KMS-11 (cell line): Measurements from ENCODE around the gene SMTN.

ENCODE experiments used
- H2AFZ ChIP-seq: fragments of 200-600 bp; sonication (generic); 2 replicates; pipeline ENCODE4 v1.6.1; 2016; ENCODE audit warnings: antibody characterized with exemption, mixed run types, low read depth
- H3K27ac ChIP-seq: fragments of 200-600 bp; sonication (generic); 2 replicates; pipeline ENCODE4 v1.6.1; 2016; ENCODE audit warnings: mild to moderate bottlenecking, mixed run types
- H3K27me3 ChIP-seq: fragments of 200-600 bp; sonication (generic); 2 replicates; pipeline ENCODE4 v1.6.1; 2017; ENCODE audit warnings: mild to moderate bottlenecking, low read depth, mixed run types, moderate library complexity; ENCODE audit not compliant: insufficient read depth
- H3K36me3 ChIP-seq: fragments of 200-600 bp; sonication (generic); 2 replicates; pipeline ENCODE4 v1.6.1; 2017; ENCODE audit warnings: mild to moderate bottlenecking, mixed run types; ENCODE audit not compliant: insufficient read depth
- H3K4me1 ChIP-seq: fragments of 200-600 bp; sonication (generic); 2 replicates; pipeline ENCODE4 v1.6.1; 2016; ENCODE audit warnings: mild to moderate bottlenecking, low read depth, mixed run types; ENCODE audit not compliant: poor library complexity, severe bottlenecking
- H3K4me2 ChIP-seq: fragments of 200-600 bp; sonication (generic); 2 replicates; pipeline ENCODE4 v1.7.0; 2016; ENCODE audit warnings: mild to moderate bottlenecking, mixed run types
- H3K4me3 ChIP-seq: fragments of 200-600 bp; sonication (generic); IDR thresholded peaks from 2 replicates; pipeline ENCODE4 v1.6.1; 2017; ENCODE audit warnings: low read depth, low read length, mixed read lengths; ENCODE audit not compliant: insufficient read depth
- H3K79me2 ChIP-seq: fragments of 200-600 bp; sonication (generic); 2 replicates; pipeline ENCODE4 v1.6.1; 2016; ENCODE audit warnings: low read depth, mixed run types; ENCODE audit not compliant: insufficient read depth
- H3K9ac ChIP-seq: fragments of 200-600 bp; sonication (generic); 2 replicates; pipeline ENCODE4 v1.6.1; 2016; ENCODE audit warnings: mild to moderate bottlenecking, mixed run types
- H4K20me1 ChIP-seq: fragments of 200-600 bp; sonication (generic); 2 replicates; pipeline ENCODE4 v1.6.1; 2016; ENCODE audit warnings: mild to moderate bottlenecking, mixed run types; ENCODE audit not compliant: insufficient read depth
- TF ChIP-seq, protein P1 (sequence below): fragments of 200-600 bp; sonication (generic); conservative IDR thresholded peaks from 2 replicates; pipeline ENCODE4 v1.6.1; 2017; ENCODE audit warnings: low read depth, mild to moderate bottlenecking, antibody characterized with exemption, low read length, moderate library complexity, mixed read lengths

Gene SMTN

DNA sequence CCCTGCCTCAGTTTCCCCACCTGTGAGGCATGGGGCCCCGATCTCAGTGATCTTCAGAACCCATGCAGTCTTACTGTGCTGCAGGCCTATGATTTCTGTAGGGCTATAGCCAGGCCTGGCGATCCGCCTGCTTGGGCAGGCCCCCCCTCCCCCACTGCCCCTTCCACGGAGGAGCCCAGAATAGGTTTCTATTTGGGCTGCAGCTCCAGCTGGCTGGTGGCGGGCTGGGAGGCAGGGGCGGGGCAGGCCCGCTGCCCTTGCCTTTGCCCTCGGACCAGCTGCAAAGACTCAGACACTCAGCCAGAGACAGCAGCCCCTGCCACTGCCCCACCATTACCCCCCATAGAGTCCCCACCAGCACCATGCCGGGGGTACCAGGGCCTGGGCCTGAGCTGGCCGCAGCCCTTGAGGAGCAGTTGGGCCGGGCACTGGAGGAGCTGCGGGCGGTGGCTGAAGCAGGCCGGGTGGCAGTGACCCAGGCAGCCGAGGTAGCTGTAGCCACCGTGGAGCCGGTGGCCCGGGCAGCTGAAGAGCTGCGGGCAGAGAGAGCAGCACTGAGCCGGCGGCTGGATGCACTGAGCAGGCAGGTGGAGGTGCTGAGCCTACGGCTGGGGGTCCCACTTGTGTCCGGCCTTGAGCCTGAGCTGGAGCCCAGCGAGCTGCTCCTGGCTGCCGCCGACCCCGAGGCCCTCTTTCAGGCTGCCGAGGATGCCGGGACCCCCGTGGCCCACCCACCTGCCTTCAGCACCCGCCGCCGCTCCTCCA is 12.2 kb downstream of the SMTN start:
- Histone ChIP-seq H3K4me3 (no peak overlapping the region), H3K9ac (no peak overlapping the region), H3K36me3 (no peaks in the 10 kb centered on the region), H3K4me1 (no peaks in the 10 kb centered on the region), H3K79me2 (no peaks in the 10 kb centered on the region), H2AFZ (no peak overlapping the region), H3K4me2 (no peak overlapping the region), H3K27ac (no peak overlapping the region), H4K20me1 (no peaks in the 10 kb centered on the region), H3K27me3 (no peaks in the 10 kb centered on the region)
- TF ChIP-seq, protein P1, sequence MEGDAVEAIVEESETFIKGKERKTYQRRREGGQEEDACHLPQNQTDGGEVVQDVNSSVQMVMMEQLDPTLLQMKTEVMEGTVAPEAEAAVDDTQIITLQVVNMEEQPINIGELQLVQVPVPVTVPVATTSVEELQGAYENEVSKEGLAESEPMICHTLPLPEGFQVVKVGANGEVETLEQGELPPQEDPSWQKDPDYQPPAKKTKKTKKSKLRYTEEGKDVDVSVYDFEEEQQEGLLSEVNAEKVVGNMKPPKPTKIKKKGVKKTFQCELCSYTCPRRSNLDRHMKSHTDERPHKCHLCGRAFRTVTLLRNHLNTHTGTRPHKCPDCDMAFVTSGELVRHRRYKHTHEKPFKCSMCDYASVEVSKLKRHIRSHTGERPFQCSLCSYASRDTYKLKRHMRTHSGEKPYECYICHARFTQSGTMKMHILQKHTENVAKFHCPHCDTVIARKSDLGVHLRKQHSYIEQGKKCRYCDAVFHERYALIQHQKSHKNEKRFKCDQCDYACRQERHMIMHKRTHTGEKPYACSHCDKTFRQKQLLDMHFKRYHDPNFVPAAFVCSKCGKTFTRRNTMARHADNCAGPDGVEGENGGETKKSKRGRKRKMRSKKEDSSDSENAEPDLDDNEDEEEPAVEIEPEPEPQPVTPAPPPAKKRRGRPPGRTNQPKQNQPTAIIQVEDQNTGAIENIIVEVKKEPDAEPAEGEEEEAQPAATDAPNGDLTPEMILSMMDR, result no peak

DNA sequence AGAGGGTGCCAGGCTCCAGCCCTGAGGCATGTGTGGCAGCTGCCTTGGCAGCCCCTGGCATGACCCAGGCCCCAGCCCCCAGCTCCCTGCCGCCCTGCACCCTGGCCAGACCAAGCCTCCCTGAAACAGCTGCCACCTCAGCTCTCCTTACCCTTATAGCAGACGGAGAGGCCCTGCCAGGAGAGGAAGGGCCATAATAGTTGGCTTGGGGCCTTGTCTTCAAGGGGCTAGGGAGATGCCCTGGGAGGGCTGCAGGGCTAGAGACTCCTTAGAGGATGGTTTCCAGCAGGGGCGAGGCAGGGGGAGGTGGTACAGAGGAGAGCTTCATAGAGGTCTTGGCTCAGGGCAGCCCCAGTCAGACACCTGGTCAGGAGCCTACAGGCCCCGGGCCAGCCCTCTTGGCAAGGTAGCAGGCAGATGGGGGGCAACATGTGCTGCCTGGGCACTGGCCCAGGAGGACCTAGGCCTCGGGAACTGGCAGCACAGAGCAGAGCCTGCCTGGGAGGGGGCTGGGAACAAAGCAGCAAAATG is 13.0 kb downstream of the SMTN start:
- Histone ChIP-seq H3K79me2 (no peaks in the 10 kb centered on the region), H3K27ac (no peak overlapping the region), H3K9ac (no peak overlapping the region), H3K4me2 (no peak overlapping the region), H3K27me3 (no peaks in the 10 kb centered on the region), H3K4me1 (no peaks in the 10 kb centered on the region), H2AFZ (no peak overlapping the region), H3K4me3 (no peak overlapping the region), H4K20me1 (no peaks in the 10 kb centered on the region), H3K36me3 (no peaks in the 10 kb centered on the region)
- TF ChIP-seq, protein P1, result no peak

DNA sequence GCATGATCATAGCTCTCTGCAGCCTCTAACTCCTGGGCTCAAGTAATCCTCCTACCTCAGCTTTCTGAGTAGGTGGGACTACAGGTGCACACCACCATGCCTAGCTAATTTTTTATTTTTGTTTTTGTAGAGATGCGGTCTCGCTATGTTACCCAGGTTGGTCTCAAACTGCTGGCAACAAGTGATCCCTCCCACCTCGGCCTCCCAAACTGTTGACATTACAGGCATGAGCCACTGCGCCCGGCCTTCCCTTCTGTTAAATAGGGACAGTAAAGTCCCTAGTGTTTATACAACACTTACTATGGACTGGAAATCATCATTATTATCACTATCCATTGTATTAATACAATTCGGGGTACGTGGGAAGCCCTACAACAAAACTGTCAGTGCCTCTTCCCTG is 13.6 kb downstream of the SMTN start:
- Histone ChIP-seq H3K4me3 (no peak overlapping the region), H2AFZ (no peak overlapping the region), H3K9ac (no peak overlapping the region), H3K27ac (no peak overlapping the region), H3K79me2 (no peaks in the 10 kb centered on the region), H3K36me3 (no peaks in the 10 kb centered on the region), H3K27me3 (no peaks in the 10 kb centered on the region), H3K4me1 (no peaks in the 10 kb centered on the region), H4K20me1 (no peaks in the 10 kb centered on the region), H3K4me2 (no peak overlapping the region)
- TF ChIP-seq, protein P1, result no peak

DNA sequence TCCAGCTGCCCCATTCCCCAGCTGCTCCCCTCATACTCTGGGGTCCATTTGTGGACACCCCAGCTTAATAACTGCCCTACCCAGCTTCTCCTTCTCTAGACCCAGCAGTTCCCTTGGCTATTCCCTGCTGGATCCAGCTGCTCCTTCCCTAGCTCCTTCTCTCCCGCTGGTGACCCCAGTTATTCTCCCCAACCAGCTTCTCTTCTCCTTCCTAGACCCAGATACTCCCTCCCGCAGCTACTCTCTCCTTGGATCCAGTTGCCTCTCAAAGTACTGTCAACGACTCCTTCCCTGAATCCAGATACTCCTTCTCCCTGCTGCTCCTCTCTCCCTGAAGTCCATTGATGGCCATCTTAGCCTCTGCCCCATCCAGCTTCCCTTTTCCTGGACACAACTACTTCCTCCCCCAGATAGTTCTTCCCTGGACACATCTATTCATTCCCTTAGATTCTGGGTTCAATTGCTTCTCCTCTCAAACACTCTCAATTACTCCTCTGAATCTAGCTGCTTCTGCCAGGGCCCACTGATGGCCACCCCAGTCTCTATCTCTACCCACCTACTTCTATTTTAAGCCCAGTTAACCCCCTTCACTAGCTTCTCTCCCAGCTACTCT is 14.6 kb downstream of the SMTN start:
- Histone ChIP-seq H3K4me1 (no peaks in the 10 kb centered on the region), H3K79me2 (no peaks in the 10 kb centered on the region), H3K27ac (no peak overlapping the region), H4K20me1 (no peaks in the 10 kb centered on the region), H3K27me3 (no peaks in the 10 kb centered on the region), H3K9ac (no peak overlapping the region), H2AFZ (no peak overlapping the region), H3K4me3 (no peak overlapping the region), H3K36me3 (no peaks in the 10 kb centered on the region), H3K4me2 (no peak overlapping the region)
- TF ChIP-seq, protein P1, result no peak
